Hematopoietic multipotent progenitor cell (in vitro differentiated cells): ENCODE data around the gene COL23A1. TPM values are rescaled to one million over a fixed set of nuclear protein-coding genes. Genes with fewer than 3 reads are reported as not detected.

Experiments
- DNase-seq, 3 donors: peaks; one replicate each; pipeline ENCODE4 v3.0.0-alpha.2; 2011 to 2015; ENCODE audit warnings: low read depth in 2 of 3, low spot score in 2 of 3
- total RNA-seq: library from RNA; depleted of rRNA; stranded (reverse); fragments of >200 nt; gene quantifications from one replicate; pipeline ENCODE4 v1.2.3, GENCODE V29; 2012

COL23A1 gene
- total RNA-seq, 1 donor: 0.27 TPM

DNA sequence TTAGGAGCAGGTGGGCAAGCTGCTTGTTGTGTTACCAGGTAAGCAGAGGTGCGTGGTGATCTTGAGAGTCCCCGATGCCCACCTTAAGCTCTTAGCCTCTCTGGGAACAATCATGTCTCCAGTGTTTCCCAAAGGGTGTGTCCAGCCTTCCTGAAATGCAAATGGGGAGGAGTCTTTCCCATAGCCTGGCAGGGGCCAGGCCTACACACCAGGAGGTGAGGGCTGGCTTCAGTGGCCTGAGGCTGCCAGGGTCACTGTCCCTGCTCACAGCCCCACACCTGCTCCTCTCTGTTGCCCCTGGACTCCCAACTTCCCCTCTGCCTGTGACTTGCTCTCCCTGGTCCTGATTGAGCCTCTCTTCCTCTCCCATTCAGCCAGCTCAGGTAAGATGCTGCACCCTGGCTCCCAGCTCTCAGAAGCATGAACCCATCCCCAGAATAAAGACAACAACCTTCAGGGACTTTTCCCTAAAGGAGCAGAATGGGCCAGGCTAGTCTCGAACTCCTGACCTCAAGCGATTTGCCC lies 291.8 kb downstream of the COL23A1 start:
- DNase-seq: no peak

DNA sequence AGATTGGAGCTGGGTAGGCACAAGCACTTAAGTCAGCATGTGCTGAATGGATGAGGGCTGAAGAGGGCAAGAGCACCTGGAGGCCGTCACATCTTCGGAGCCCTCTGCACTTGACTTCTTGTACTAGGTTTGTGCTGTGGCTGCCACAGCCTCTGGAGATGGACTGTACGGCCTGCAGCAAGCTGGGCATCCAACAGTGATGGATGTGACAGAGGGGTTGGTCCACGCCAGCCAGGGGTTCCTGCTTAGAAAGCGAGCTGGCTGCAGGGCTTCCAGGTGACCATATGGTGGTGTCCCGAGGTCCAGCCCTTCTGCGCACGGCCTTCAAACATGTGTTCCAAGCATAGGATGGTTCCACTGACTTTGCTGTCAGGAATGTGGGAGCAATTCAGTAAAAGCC lies 292.4 kb downstream of the COL23A1 start:
- DNase-seq: no peak

DNA sequence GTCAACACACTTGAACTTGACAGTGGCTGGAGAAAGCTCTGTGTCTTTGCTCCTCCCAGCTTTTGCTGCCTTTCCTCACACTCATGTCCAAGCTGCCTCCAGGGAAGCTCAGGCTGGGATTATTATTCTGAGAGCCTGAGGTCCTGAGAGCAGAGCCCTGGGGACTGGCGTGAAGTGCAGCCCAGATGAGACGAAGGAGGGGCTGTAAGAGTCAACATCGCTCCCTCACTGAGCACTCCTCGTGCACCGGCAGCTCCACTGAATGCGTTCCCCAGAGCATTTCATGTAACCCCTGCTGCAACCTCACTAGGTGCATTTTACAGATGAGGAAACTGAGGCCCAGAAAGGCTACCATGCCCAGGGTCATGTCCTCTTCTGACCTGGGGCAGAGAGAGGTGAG lies 294.1 kb downstream of the COL23A1 start:
- DNase-seq: no peak

DNA sequence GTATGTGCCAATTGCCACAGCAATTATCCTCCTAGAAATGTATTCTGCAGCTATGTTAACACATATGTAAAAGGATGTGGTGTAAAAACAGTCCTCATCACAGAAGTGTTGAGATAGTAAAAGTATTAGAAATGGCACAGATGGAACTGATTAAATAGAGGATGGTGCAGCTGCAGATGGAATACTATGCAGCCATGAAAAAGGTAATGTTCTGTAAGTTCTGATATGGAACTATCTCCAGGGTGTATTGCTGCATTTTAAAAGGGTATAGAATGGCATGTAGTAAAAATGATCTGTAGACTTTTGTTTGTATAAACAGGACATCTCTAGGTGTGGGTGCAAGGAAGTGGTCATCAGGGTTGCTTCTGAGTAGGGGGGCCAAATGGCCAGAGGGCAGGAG lies 294.6 kb downstream of the COL23A1 start:
- DNase-seq: no peak

DNA sequence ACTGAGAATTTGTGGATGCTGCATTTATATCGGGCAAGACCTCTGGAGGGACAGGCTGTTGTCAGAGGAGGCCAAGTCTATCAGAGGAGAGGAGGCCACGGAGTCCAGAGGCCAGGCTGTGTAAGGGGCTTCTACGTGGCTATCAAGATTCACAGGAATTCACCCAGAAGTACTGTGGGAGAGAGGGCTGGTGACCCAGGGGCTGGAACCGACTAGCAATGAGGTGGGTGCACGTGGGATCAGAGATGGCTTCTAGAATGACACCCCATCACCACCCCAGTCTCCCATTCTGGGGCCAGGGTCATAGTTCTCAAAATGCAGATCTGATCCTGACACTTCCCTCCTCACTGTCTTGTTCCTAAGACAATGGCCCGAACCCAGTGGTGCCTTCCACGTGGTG lies 296.4 kb downstream of the COL23A1 start:
- DNase-seq: no peak

DNA sequence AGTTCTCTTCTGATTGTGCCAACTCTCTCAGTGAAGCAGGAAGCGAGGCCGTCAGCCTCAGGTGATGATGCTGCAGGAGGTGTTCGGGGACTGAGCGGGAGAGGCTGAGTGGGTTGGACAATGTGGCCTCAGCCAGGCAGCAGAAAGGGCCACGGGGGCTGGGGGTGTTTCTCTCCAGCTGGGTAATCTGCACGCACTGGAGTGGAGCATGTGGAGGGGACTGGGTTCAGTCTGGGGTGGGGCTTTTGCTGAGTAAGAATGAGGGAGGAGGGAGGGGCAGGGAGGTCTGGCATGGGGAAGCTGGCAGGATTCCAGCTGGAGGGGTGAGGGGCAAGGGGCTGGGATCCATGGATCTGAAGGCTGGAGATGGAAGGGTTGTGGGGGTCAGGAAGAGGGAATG lies 296.8 kb downstream of the COL23A1 start:
- DNase-seq: no peak

DNA sequence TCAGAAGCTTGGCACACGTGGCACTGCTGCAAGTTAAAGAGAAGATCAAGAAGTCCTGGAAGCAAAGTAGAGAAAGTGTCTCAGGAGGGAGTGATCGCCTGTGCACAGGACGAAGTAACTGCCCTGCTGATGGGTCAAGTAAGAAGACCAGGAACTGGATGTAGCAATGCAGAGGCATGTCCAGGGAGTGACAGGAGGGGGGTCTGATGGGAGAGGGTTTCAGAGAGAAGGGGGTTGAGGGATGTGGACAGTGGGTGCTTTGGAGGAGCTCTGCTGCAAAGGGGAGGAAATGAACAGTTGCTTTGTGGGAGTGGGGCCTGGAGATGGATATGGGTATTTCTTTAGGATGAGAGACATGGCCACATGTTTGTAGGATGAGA lies 297.4 kb downstream of the COL23A1 start:
- DNase-seq: no peak

DNA sequence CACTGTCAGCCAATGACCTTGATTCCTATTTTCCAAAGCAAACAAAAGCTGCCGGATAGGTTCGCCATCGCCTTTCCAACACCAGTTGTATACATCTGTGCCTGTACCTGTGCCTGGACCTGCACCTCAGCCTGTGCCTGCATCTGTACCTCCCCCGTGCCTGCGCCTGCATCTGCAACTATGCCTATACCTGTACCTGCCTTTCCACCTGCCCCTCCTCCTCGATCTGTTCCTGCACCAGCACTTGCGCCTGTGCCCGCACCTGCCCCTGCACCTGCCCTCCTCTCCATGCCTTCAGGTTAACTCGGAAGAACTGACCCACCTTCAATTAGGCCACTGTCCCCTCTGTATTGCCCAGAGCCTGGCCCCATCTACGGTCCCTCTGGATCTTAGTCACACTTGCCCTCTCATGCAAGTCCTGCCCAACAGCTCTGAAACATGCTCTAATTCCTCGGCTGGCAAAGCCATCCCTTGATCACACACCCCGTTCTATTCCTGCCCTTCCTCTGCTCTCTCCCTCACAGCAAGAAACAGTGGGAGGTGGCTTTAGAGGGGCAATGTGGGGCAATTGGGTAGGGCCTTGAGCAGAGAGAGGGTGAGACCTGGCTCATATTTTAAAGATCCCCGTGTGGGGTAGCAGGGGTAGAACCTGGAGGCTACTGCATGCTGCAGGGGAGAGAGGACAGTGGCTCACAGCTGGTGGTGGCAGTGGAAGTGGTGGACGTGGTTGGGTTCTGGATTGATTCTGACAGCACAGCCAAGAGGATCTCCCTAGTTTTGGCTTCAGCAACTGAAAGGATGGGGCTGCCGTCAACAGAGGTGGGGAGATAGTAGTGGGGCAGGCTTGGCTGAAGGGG lies 298.0 kb downstream of the COL23A1 start:
- DNase-seq: no peak

DNA sequence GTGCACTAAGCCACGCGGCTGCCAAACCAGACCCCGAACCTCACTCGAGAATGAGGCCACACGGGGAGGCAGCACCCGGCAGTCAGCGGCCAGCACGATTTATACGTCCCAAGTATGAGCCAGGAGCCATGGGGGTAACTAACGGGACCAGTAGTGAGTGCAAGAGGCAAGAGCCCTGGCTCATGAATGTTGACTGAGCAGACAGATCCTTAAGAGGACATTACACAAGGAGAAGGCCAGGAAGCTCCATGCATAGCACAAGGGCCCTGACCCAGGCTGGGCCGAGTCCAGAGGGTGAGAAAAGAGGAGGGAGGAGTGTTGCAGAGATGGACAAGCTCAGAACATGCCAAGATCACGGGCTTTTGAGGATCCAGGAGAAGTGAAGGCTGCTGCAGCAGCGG lies 299.0 kb downstream of the COL23A1 start:
- DNase-seq: no peak

DNA sequence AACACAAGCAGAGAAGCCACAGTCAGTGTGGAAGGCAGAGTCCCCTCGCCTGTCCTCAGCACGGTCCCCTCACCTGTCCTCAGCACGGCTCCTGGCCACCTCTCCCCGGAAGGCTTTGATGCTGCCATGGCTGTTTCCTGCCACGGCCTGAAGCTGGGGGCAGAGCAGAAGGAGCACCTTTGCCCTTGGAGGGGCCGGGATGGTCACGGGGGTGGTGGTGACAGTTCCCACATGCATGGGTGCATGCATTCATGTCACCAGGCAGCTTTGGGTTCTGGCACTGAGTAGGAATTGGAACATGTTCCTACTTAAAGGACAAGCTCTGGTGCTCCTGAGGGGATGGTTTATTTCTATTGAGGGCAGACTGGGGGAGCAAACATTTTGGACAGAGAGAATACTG lies 299.8 kb downstream of the COL23A1 start:
- DNase-seq: no peak

DNA sequence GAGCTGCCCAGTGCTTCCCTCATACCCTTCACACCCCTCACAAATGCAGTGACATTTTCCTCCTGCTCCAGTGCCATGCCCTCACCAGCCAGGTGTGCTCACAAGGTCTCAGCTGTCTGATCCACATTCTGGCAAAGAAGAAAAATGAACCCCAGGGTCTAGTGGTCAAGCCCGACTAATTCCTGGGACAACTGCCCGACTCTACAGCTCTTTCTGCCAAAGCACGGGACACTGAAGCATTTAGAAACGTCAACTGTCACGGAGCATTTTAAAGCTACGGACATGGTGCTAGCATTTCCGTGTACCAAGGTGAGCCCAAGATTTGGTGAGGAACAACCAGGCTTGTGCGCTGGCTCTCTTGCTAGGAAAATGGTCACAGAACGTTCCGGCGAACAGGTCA lies 300.8 kb downstream of the COL23A1 start:
- DNase-seq: no peak

DNA sequence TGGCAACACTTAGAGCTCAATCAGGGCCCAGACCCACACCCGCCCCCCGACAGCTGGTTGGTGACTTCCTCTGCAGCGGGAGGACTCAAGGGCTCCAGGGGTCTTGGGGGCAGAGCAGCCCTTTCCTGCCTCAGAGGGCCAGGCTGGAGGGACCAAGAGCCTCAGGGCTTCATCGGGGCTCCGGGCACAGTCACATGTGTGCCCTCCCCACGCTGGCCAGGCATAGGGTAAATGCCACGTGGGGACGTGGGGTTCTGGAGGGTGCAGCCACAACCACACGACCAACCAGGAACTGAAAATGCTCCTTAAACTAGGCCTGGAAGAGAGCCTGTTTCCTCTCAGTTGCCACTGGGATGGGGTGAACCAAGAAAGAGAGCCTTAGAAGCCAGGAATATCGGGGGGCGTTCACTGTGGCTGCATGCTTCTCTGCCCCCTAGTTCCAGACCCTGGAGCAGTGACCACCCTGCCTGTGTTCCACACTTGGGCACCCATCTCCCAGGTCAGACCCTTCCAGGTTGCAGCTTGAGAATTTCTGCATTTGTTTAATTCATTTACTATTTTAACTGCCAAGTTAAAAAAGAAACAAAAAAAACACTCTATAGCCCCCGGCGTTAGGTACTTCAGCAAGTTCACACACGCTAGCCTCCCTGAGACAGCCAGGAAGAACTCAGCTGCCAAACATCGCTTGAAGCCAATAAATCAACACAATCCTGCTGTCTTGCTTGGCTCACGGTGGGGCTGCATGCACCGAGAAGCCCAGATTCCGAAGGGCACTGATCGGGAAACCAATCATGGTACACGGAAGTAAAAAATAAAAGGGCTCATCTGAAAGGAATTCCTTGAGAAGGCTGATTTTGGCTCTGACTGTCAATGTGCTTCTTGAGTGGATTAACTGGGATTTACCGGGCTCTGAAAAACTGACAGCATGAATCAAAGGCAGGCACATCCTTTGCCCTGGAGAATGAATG lies 301.5 kb downstream of the COL23A1 start:
- no peak for DNase-seq

DNA sequence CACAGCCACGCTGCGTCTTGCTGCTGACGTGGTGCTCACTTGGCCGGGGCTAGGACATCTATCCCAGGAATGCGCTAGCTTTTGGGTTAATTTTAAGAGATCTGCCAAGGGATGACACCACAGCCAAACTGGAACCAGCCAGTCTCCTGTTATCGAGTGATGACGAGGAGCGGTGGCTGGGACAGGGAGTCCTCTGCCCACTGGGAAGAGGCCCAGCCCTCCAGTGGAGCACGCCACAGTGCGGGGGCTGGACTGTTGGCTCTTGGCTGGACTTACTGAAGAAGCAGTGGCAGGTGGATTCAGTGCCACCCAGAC lies 302.4 kb downstream of the COL23A1 start:
- DNase-seq: no peak

DNA sequence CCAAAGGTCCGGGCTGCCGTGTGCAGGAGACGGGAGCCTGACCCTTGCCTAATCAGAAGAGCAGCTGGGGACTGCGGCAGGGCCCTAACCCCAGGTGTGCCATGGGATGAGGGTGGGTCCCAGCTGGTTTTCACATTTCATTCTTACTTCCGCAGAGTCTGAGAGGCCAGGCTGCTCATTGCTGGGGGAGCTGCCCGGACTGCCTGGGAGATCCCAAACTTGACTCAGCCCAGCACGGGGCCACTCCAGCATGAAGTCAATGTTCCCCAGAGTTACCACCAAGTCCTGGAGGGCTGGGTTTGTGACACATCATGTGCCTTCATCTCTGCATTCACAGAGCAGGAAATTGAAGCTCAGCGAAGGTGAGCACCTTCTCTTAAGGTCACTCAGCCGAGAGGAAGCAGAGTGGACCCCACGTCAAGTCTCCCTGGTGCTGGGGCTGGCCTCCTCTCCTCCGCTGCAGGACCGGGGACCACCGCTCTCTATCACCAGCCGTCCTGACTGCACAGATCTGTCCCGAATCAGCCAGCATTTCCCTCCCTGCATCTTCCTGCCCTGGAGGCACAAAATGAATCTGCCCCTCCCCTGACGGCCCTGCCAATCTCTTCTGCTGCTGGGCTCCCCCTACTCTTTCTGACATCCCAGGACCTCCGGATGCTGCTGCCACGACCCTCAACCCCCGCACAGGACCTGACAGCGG lies 303.0 kb downstream of the COL23A1 start:
- no peak for DNase-seq

DNA sequence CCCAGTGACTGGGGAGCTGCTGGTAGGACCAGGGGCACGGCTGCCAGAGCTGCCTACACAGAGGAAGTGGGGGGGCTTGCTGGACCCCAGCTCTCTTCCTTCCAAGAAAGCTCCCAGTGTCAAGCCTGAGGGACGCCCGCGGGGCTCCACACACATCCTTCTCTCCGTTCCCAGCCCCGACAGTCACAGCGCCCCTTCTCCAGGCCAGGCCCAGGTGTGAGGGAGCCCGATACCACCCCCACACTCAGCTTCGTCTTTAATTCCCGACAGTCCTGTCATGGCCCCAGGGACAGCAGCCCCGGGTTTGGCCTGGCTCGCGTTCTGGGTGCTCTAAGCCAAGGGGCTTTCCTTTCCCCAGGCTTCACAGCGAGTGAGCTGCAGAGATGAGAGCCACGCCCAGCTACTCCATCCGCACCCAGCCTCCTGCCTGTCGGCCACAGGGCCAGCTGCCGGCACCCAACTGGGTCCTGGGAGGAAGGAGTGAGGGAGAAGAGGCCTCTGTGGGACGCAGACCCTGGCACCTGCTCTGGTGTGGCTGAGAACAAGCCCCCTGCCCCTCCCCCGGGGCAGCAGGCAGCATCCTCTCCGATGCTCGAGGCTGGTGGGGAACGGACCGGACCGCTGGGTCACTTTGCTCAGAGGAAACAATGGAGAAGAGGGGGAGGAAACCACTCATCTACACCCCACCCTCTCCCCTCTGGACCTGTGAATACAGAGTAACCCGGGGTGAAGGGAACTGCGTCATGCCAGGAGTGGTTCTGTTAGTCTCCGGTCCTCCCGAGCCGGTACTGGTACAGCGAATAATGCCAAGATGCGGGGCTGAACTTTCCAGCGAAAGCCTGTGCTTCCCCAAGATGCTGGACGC lies 303.7 kb downstream of the COL23A1 start:
- no peak for DNase-seq

DNA sequence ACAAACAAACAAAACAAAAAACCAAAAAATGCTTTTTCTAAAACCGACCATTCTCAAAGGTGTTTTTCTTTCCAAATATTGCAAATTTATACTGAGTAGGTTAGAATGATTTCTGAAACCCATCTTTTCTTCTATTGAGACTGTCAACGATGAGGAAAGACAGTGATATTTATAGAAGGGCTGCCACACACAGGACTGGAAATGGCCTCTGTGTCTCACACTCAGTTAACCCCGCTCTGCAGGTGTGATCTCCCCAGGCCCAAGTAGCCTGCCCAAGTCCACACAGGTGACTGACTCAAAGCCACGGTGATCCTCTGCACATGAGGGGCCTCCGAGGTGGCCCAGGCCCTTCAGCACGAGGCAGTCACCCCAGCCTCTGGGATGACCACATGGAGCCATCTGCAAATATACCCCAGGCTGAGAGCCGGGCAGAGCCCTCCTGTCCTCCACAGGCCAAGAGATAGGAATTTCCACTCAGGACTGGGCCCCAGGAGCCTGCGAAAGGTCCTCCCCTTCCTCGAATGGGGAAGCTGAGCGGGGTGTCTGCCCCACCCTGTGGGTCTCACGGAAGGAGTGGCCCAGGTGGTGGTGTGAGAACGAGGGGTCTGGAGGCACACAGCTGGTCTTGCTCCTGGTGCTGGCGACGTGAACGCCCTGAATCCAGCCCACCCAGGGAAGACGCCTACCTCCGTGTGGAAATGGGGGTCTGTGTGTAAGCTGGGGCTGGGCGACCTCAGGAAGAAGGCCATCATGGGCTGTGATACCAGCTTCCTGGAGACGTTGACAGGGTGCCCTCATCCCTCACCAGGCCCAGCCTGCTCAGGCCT lies 304.6 kb downstream of the COL23A1 start:
- DNase-seq: no peak

DNA sequence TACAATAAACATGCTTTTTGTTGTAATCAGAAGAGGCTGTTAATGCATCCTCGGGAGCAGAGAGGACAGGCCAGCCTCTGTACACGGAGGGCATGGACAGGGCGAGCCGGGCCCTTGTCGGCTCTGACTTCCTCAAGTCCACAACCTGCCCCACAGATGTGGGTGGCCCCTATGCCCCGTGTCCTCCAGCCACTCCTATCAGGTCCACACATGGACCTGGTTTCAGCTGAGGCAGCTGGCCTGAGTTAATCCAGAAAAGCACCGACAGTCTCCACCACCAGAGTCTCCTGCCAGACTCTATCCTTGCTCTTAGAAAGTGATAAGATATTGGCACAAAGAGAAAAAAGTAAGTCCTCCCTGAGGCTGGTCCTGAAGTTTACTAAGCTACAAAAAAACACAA lies 305.2 kb downstream of the COL23A1 start:
- DNase-seq: no peak

DNA sequence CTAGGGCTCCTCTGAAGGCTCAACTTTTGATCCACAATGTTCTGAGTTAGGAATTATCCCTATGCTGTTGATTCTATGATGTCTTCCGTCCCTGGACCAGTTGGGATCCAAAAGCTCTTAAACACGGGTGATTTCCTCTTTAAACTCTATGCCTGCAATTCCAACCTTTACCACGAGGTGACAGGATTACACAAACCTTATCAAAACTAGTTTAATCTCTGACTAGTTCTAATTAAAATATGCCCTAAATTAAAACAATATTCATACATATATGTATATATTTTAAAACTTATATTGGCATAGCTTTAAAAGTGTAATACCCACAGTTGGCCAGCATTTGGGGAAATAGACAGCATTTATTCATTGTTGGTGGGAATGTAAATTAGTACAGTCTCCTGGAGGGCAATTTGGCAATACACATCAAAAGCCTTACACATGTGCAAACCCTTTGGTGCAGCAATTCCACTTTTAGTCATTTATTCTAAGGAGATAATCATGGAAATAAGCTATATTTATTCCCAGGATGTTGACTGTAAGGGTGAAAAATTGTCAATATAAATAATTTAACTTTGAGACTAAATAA lies 306.0 kb downstream of the COL23A1 start:
- peak in 2 of 3 donors; percentile 15 to 62 for DNase-seq

DNA sequence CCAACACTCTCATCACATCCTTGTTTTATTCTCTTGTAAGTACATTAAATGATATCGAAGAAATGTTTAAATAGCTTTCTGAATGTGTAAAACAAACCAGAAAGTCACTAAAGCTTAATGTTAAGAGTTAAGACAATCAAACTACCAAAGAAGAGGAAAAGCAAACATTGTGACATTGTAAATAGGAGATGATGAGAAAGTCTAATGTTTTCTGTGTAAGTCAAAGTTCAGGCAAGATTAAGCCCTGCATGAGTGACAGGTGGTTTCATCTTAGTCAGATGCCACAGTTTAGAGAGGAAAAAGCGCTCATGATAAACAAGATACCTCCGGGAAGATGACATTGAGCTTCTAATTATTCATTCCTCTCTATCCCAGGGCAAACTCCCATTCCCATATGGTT lies 306.7 kb downstream of the COL23A1 start:
- DNase-seq: no peak
